Colon (tissue), 2 donors: Measurements from ENCODE around the gene ARHGEF10L.

Experiments
- FAIRE-seq: peaks from 2 replicates; lab custom pipeline; 2012; peaks lifted over from hg19 to GRCh38; lab: Jason Lieb, UNC
- donor health status: control.
- donor health status: control.

The ARHGEF10L gene

DNA sequence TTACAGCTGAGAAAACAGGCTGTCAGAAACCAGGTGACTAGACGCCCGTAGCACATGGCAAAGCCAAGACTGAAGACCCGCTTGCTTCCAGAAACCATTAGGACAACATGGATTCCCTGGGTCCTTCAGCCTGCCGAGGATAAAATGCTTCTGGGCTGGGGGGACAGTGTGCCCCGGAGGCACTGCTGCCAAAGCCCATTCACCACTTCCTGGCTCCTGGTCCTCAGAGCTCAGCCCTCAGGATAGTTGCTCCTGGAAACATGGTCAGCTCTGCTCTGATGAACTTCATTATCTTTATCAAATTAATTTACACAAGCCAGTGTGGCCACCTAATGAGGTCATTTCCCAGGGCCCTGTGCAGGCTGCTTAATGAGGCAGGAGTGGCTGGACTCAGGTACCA, 174.5 kb downstream of the ARHGEF10L start:
- no peak for FAIRE-seq

DNA sequence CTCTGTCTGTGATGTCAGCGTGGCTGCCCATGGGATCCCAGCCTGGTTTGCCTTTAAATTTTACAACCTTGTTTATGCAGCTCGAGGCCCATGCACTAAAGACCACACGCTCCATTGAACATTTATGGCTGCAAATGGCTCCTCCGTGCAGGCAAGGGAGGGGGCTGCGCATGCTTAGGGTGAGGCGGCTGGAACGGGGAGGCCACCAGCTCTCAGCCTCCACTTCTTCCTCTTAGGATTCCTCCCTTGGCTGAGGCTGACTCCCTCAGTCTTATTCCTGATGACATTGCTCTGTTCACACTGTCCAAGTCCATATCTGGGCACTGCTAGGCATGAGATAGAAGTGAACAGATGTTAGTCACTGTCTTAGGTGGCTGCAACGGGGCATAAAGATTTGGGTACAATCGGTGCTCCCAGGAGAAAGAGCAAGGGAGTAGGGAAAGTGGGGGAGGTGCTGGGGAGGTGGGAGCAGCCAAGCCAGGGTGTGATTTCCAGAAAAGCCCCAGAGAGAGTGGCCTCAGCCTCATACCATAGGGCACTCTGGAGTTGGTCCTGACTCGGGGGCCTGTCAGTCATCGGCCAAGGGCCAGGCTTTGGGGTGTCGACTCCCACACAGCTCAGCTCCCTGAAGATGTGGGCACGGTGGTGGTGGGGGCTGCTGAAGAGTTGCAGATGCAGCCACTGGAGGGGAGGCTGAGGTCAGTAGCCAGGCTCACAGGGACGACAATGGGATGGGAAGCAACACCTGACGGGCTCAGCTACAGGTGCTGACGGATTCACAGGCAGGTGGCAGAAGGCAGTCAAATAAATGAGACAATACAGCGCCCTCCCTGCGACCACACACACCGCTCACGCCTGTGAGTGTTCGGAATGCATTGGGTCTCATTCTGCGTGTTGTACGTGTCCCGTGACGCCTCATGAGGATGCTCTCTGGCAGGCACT, 178.4 kb downstream of the ARHGEF10L start:
- FAIRE-seq: no peak

DNA sequence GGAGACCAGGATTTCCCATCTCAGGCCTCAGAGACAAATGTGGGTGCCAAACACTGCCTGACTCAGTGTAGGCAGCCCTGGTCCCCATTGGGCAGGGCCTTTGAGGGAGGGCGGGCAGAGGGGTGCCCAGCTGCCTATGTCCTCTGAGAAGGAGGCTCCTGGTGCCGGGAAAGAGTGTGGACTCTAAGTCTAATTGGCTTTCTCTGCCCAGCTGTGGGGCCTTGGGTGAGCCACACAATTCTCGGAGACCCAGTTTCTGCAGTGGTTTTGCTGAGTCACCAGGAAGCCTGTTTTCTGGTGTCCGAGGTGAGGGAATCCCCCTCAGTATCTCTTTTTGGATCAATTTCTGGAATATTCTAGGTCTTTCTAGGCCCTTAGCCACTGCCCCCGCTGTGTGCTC, 180.4 kb downstream of the ARHGEF10L start:
- no peak for FAIRE-seq

DNA sequence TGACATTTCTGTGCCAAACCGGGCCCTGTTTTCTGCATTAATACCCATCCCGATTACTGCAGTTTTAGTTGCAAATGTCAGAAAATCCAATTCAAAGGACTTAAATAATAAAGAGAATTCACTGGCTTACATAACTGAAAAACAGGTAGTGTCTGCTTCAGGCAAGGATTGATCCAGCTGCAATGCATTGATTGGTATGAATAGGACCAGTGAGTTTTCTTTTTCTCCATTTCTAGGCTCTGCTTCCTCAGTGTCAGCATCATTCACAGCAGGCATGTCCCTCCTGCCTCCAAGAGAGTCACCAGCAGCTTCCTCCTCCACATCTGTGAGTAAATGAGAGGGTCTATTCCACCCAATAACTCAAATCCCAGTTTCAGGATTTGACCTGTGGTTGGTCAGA, 181.9 kb downstream of the ARHGEF10L start:
- FAIRE-seq: no peak

DNA sequence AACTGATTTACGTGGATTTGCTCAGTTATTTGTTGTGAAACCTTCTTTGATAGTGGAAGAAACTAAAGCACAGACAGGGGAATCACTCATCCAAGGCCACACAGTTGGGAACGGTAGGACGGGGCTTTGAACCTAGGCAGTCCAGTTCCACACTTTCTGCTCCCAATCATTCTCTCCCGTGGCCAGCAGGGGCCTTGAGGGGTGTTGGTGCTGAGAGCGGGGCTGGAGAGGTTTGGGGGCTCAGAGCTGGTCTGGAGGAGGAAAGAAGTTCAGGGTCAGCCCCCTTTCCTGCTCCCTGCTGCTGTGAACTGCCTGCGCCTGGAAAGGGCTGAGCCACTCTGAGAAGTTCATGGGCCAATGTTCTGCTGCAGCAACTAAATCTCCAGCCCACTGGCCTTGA, 184.2 kb downstream of the ARHGEF10L start:
- FAIRE-seq: no peak

DNA sequence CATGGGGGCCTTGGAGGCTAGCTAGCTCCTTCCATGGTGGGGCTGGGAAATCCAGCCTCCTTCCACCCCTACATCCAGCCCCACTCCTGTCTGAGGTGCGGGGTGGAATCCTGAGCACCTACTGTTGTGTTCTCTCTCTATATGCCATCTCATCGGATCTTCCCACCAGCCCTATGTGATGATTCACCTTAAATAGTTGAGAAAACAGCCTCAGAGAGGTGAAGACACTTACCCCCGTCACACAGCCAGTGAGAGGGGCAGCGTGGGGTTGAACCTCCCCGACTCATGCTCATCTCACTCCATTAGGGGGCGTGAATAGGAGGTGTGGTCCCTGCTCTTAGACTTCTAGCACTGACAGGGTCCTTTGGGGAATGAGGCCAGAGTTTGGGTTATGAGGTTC, 184.7 kb downstream of the ARHGEF10L start:
- FAIRE-seq: no peak

DNA sequence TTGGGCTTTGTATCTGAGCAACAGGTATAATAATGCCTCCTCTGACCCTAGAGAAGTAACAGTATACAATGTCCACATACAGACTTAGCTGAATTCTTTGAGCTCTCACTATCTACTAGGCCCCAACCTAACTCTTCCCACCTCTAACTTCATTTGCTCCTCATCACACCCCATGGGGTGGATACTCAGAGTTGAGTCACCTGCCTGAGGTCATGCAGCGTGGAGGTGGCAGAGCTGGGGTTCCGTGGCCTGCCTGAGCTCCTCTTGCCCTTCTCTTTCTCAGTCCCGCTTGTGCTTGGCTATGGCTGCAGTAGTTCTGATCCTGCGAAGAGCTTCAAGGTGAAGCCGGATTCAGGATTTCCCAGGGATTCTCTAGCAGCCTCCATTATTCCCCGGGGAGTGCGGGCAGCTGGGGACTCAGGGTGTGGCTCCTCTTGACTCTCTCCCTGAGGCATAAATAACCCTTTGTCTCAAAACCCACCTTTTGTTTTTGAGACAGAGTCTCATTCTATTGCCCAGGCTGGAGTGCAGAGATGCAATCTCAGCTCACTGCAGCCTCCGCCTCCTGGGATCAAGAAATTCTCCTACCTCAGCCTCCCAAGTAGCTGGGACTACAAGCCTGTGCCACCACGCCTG, 185.7 kb downstream of the ARHGEF10L start:
- FAIRE-seq: no peak

DNA sequence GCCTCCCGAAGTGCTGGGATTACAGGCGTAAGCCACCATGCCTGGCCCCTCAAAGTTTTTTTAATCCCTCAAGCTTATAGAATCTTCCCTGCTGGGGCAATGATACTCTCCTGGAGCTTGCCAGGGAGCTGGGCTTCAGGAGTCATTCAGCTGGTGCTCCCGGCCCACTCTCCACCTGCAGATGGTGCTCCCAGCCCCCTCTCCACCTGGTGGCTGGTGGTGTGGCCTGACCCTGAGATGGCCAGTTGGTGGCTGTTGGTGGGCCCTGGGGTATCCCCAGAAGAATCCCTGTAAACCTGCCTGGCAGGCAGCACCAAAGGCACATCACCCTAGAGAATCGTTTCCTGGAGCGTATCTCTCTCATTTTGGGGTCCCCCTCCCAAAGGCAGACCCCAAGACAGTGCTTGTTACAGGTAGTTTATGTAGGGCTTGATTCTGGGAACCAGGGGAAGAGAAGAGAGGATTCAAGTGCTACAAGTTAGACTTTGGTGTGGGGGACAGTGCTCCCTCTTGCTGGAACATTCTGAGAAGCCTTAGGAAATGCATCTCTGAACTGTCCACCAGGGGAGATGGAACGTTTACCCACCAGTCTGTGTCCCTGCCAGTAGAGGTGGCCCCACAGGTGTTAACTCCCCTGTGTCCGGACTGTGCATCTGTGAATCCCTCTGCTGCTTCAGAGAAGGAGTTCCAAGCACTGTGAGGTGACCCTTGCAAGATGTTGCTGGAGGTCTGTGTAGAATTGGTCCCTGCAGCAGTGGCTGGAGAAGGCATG, 186.5 kb downstream of the ARHGEF10L start:
- no peak for FAIRE-seq

DNA sequence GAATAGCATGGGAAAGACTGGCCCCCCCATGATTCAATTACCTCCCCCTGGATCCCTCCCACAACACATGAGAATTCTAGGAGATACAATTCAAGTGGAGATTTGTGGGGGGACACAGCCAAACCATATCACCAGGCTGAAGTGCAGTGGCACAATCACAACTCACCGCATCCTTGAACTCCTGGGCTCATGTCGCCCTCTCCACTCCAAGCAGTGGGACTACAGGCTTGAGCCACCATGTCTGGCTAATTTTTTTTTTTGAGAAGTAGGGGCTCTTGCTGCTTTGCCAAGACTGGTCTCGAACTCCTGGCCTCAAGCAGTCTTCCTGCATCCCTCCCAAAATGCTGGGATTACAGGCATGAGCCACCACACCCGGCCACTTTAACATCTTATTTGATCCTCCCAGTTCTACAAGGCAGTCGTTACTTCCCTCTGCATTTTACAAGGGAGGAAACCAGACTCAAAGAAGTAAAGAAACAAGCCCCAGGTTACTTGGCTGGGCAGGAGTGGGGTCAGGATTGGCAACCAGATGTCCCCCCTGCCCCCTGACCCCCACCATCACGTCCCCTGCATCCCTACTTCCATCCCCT, 188.7 kb downstream of the ARHGEF10L start:
- no peak for FAIRE-seq

DNA sequence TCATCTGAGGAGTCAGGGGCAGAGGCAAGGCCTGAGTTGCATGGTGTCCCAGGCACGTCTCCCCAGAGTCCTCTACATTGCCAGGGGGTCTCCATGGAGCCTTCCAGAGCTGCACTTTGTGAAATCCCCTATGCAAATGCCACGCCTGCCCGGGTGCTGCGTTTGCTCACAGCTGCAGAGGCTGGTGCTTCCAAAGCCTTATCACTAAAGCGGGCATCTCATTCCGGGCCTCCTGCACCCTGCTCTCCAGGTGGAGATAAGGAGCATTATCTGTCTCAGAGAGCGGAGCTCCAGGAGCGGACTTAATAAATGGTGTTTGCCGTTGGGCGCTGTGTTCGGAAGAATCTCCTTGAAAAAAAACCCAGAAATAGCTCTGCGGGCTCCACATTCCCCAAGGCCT, 189.8 kb downstream of the ARHGEF10L start:
- no peak for FAIRE-seq

DNA sequence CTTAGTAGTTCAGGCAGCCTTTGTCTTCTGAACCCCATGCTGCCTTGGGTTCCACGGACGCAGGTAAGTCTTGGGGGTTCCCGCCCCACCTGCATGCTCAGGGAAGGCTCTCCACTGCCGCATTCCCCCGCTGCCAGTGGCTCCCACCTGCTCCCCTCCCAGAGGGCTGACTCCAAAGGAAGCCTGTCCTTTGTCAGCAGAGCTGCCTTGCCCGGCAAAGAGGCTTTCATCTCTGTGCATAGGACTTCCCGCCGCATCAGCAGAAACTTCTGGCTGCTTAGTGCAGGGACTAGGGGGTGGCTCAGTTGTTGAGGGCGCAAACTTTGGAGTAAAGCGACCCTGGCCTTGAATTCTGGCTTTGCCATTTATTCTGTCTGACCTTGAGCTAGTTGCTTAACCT, 190.4 kb downstream of the ARHGEF10L start:
- no peak for FAIRE-seq

DNA sequence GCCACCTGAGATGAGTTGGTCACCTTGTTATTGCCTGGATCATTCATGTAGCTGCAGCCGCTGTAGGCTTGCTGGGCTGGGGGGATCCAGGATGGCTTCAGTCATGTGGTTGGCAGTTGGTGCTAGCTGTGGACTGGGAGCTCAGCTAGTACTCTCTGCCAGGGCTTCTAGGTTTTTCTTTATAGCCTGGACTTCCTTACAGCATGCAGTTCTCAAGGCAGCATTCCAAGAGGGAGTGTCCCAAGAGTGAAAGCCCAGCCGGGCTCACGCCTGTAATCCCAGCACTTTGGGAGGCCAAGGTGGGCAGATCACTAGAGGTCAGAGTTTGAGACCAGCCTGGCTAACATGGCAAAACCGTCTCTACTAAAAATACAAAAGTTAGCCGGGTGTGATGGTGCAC, 192.0 kb downstream of the ARHGEF10L start:
- FAIRE-seq: no peak

DNA sequence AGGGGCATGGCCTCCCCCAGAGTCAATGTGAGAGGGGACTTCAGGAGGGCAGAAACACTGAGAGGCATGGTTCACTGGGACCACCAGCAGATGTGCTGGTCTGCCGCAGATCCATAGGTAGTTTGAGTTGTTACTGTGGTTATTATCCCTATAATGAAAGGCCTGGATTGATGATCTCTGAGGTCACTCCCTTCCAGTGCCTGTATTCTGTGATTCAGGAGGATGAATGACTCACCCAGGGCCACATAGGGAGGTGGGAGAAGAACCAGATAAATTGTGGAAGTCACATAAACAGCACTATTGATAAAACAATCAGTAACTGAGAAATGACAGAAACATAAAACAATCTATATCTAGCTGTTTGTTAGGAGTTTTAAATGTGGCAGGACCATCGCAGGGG, 193.0 kb downstream of the ARHGEF10L start:
- no peak for FAIRE-seq

DNA sequence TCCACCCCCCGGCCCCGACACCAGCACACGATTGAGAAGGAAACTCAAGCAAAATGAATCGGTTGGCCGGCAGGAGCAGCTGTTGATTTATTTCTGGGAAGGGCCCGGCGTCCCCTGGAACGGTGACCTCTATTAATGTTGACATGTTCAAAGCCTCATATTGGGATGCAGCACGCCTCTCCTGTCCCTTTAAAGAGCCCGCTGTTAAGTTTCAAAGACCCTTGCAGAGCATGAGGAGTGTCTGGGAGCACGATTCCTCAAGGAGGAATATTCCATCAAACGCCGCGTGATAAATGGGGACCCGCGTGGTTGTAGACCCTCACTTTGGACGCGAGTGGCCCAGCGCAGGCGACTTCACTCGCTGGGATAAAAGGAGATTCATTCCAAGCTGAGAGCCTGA, 194.2 kb downstream of the ARHGEF10L start:
- FAIRE-seq: no peak

DNA sequence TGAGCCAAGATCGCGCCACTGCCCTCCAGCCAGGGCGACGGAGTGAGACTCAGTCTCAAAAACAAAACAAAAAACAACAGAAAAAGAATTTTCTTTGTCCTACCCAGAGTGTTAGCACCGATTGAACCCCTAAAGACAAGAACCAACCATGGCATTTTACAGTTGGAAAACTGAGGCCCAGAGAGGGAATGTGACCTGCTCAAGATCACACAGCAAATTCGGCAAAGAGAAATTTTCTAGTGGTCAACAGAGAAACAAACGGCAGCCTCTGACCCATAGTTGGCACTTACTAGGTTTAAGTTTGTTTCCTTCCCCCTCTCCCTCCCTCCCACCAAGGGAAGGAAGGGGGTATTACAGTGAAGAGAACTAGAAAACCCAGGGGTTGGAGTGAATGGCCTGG, 195.1 kb downstream of the ARHGEF10L start:
- FAIRE-seq: no peak

DNA sequence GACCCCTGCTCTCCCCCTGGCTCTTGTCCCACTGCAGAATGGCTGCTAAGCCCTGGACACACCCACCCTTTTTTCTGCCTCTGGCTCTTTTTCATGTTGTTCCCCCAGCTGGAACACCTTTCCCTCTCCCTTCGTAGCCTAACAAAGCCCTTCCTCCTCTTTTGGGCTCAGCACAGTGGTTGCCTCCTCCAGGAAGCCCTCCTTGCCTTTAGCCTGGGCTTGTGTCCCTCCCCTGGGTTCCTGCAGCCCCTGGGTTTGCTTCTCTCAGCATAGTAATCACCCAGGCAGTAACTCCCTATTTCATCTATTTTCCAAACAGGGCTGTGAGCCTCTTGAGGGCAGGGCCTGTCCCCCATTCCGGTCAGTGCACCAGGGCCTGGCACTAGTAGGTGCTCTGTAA, 195.8 kb downstream of the ARHGEF10L start:
- FAIRE-seq: no peak

DNA sequence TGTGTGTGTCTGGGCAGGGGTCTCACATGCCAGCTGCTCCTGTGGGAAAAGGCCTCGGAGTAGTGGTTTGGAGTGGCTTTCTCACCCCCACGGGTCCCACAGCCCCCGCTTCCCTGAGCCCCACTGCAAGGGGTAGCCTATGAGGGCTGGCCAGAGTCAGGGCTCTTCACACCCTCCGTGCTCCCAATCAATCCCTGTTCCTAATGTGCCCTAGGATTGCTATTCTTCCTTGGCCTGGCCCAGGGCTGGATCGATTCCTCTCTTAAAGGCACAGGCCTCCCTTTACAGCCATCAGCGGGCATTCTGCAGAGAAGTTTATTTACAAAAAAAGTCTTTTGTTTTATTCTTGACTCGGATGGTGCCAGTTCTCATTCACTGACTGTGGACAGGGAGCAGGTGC, 196.3 kb downstream of the ARHGEF10L start:
- no peak for FAIRE-seq

DNA sequence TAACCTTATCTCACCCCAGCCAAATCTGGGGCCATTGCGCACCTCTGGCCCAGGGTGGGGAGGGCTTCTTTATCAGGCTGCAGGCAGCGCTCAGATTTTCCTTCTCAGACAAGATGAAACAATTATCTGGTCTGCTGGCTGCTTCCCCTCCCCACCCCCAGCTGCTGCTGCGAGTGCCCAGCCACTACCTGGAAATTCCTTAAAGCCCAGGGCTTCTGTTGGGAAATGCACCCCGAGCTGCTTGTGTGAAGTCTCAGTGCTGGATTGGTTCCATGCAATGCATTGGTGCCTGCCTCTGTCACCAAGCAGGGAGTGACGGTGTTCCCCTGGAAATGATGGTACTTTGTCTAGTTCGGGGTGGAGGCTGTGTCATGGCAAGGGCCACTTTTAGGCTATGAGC, 197.1 kb downstream of the ARHGEF10L start:
- FAIRE-seq: no peak

DNA sequence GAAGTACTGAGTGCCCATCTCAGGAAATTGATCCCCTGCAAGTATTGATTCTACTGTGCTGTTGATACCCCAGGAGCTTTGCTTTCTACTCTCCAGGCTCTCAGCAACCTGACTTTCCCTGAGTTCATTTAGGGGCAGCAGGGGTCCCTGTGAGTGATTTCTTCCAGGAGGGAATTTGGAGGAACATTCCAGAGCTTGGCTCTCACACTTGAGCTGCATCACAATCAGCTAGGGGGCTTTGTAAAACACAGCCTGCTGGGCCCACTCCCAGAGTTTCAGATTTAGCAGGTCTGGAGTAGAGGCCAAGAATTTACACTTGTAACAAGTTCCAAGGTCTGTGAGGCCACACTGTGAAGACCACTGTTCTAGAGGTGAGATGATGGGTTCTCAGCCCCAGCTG, 199.6 kb downstream of the ARHGEF10L start:
- no peak for FAIRE-seq

DNA sequence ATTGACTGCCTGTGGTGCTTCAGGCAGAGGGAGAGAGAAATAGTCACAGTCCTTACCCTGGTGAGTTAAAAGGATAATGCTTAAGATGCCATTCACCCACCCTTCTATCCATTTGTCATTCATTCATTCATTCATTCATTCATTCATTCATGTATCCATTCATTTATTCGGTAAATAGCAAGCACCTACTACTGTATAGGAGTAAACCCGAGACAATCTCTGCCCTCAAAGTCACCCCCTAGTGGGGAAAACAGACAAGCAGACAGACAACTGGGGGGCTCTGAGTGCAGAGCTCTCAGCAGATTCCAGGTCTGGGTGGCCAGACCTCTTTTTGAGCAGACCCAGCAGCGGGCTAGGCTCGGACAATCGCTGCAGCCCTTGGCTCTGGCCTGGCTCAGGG, 201.6 kb downstream of the ARHGEF10L start:
- FAIRE-seq: no peak

DNA sequence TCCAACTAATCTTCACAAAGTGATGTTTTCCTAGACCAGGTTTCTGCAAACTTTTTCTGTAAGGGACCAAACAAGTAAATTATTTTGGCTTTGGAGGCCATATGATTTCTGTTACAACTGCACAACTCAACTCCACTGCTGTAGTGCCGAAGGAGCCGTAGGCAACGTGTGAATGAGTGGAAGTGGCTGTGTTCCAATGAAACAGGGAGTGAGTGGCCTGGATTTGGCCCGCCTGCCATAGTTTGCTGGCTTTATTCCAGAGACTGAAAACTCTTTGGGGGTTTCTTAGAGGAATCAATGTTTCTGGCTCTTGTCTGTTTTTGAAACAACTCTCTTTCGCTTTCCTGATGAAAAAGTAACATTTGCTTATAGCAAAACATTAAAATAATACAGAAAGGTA, 203.1 kb downstream of the ARHGEF10L start:
- FAIRE-seq: no peak

DNA sequence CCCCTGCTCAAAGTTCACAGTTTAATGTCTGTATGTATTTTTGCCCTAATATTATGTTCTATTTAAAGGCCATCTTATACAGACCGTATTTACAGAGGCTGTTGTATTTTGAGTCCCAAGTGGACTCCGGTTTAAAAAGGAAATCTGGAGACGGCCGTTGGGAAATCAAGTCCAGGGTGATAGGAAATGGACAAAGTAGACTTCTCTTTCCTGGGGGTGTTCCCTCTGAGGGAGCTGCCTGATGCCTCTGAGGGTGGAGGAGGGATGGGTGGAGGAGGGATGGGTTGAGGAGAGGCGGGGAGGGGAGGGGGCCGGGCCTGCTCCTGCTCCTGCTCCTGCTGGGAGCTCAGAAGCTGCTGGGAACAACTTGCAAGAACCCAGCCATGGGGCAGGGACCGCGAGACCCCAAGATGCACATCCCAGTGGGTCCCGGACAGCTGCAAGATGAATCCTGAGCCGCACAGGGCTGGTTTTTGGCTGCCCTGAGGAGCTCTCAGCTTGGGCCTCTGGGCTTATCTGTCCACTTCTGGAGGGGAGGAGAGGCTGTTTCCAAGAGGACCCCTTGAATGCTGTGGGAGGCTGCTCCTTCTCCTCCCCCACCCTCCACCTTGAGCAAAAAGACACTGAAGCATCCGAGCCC, 203.6 kb downstream of the ARHGEF10L start:
- FAIRE-seq: no peak
